ENCODE results near the gene EXOC7.
A peak's percentile ranks its signal among the peaks of the same experiment; 100 is the strongest.

The EXOC7 gene

GRCh38 chr17:76104896-76105231 lies 1.3 kb upstream of the EXOC7 start:
- DNase-seq (ENCODE audit: low spot score): no peak

GRCh38 chr17:76104140-76104895 lies 731 bp upstream of the EXOC7 start:
- Histone ChIP-seq H2AFZ (ENCODE audit: low read length) (peak overlapping the region; percentile 87), H3K4ac (ENCODE audit: low read length) (peak overlapping the region; percentile 46), H2AK5ac (ENCODE audit: low read depth, low read length) (peak overlapping the region; percentile 96), H3K14ac (ENCODE audit: low read length) (peak overlapping the region; percentile 67), H3K27ac (replicated peaks; ENCODE audit: low read length) (peak overlapping the region; percentile 68), H3K79me1 (ENCODE audit: low read depth, low read length) (peaks cover 7% of the 10 kb centered on the region), H3K27me3 (ENCODE audit: control insufficient read depth in 3 of 3, insufficient read depth in 3 of 3, low read depth in 1 of 3, low read length in 3 of 3) (no peaks in the 10 kb centered on the region), H4K91ac (ENCODE audit: low read depth, low read length, poor library complexity) (peak overlapping the region; percentile 69), H3K9ac (ENCODE audit: low read depth, low read length, poor library complexity) (peak overlapping the region; percentile 90), H2BK12ac (ENCODE audit: low read length) (peak overlapping the region; percentile 43), H2BK15ac (ENCODE audit: low read length) (peak overlapping the region; percentile 45), H4K8ac (ENCODE audit: low read depth, low read length) (peak overlapping the region; percentile 84), H3K4me1 (ENCODE audit: control insufficient read depth in 2 of 2, insufficient read depth in 1 of 2, low read depth in 1 of 2, low read length in 2 of 2) (peaks cover 5 to 12% of the 10 kb centered on the region in 2 donors), H2BK120ac (ENCODE audit: low read depth, low read length) (no peak overlapping the region), H3K36me3 (replicated peaks in 1 of 2; ENCODE audit: control insufficient read depth in 2 of 2, insufficient read depth in 2 of 2, low read length in 2 of 2) (peaks cover 9 to 34% of the 10 kb centered on the region in 2 donors), H3K4me3 (ENCODE audit: low read length in 2 of 2) (peak overlapping the region; percentile 68 to 94), H2BK5ac (ENCODE audit: low read length) (peak overlapping the region; percentile 90), H3K9me3 (replicated peaks in 1 of 2; ENCODE audit: control insufficient read depth in 2 of 2, insufficient read depth in 1 of 2, low read depth in 1 of 2, low read length in 2 of 2) (no peaks in the 10 kb centered on the region), H3K18ac (ENCODE audit: low read length) (peak overlapping the region; percentile 95), H3K23ac (ENCODE audit: low read depth, low read length, poor library complexity) (no peak overlapping the region), H3K4me2 (ENCODE audit: insufficient read depth, low read length, poor library complexity, severe bottlenecking) (peak overlapping the region; percentile 54)
- no peak for DNase-seq (ENCODE audit: low spot score)
- WGBS, 2 donors (ENCODE audit: extremely low coverage in 2 of 2, insufficient read length in 2 of 2, insufficient replicate concordance in 1 of 2): no CpG with 5 or more reads among the region's 29 CpGs

More at GRCh38 chr17:76104896-76105231, 1.3 kb upstream of the EXOC7 start:
- H3K9me3 ChIP-seq (replicated peaks in 1 of 2; ENCODE audit: control insufficient read depth in 2 of 2, insufficient read depth in 1 of 2, low read depth in 1 of 2, low read length in 2 of 2): no peaks in the 10 kb centered on the region
- no peak overlapping the region for H3K27ac ChIP-seq (replicated peaks; ENCODE audit: low read length)
- no peak overlapping the region for H2BK12ac ChIP-seq (ENCODE audit: low read length)
- no peak overlapping the region for H2AK5ac ChIP-seq (ENCODE audit: low read depth, low read length)
- no peak overlapping the region for H2AFZ ChIP-seq (ENCODE audit: low read length)
- no peak overlapping the region for H4K8ac ChIP-seq (ENCODE audit: low read depth, low read length)
- H3K18ac ChIP-seq (ENCODE audit: low read length): no peak overlapping the region
- H3K4me2 ChIP-seq (ENCODE audit: insufficient read depth, low read length, poor library complexity, severe bottlenecking): no peak overlapping the region
- no peak overlapping the region for H3K14ac ChIP-seq (ENCODE audit: low read length)
- no peak overlapping the region for H2BK15ac ChIP-seq (ENCODE audit: low read length)
- peaks cover 9 to 29% of the 10 kb centered on the region in 2 donors for H3K36me3 ChIP-seq (replicated peaks in 1 of 2; ENCODE audit: control insufficient read depth in 2 of 2, insufficient read depth in 2 of 2, low read length in 2 of 2)
- peaks cover 7% of the 10 kb centered on the region for H3K79me1 ChIP-seq (ENCODE audit: low read depth, low read length)
- H4K91ac ChIP-seq (ENCODE audit: low read depth, low read length, poor library complexity): no peak overlapping the region
- no CpG with 5 or more reads among the region's 5 CpGs for WGBS, 2 donors (ENCODE audit: extremely low coverage in 2 of 2, insufficient read length in 2 of 2, insufficient replicate concordance in 1 of 2)
- H3K4me1 ChIP-seq (ENCODE audit: control insufficient read depth in 2 of 2, insufficient read depth in 1 of 2, low read depth in 1 of 2, low read length in 2 of 2): peaks cover 5 to 12% of the 10 kb centered on the region in 2 donors
- H3K4ac ChIP-seq (ENCODE audit: low read length): no peak overlapping the region
- H3K9ac ChIP-seq (ENCODE audit: low read depth, low read length, poor library complexity): no peak overlapping the region
- no peak overlapping the region for H2BK5ac ChIP-seq (ENCODE audit: low read length)
- H3K27me3 ChIP-seq (ENCODE audit: control insufficient read depth in 3 of 3, insufficient read depth in 3 of 3, low read depth in 1 of 3, low read length in 3 of 3): no peaks in the 10 kb centered on the region
- H3K23ac ChIP-seq (ENCODE audit: low read depth, low read length, poor library complexity): no peak overlapping the region
- no peak overlapping the region for H2BK120ac ChIP-seq (ENCODE audit: low read depth, low read length)
- H3K4me3 ChIP-seq (ENCODE audit: low read length in 2 of 2): no peak overlapping the region

- Histone ChIP-seq H3K27me3 (ENCODE audit: control insufficient read depth in 3 of 3, insufficient read depth in 3 of 3, low read depth in 1 of 3, low read length in 3 of 3) (no peaks in the 10 kb centered on the region), H2BK15ac (ENCODE audit: low read length) (no peak overlapping the region), H3K4me1 (ENCODE audit: control insufficient read depth in 2 of 2, insufficient read depth in 1 of 2, low read depth in 1 of 2, low read length in 2 of 2) (peaks cover 5 to 12% of the 10 kb centered on the region in 2 donors), H3K4ac (ENCODE audit: low read length) (no peak overlapping the region), H3K36me3 (replicated peaks in 1 of 2; ENCODE audit: control insufficient read depth in 2 of 2, insufficient read depth in 2 of 2, low read length in 2 of 2) (peaks cover 9 to 43% of the 10 kb centered on the region in 2 donors), H2AK5ac (ENCODE audit: low read depth, low read length) (peak overlapping the region; percentile 41), H3K4me3 (ENCODE audit: low read length in 2 of 2) (peak overlapping the region; percentile 68 to 94), H3K9ac (ENCODE audit: low read depth, low read length, poor library complexity) (peak overlapping the region; percentile 71), H3K9me3 (replicated peaks in 1 of 2; ENCODE audit: control insufficient read depth in 2 of 2, insufficient read depth in 1 of 2, low read depth in 1 of 2, low read length in 2 of 2) (no peaks in the 10 kb centered on the region), H4K8ac (ENCODE audit: low read depth, low read length) (no peak overlapping the region), H4K91ac (ENCODE audit: low read depth, low read length, poor library complexity) (no peak overlapping the region), H3K18ac (ENCODE audit: low read length) (peak overlapping the region; percentile 18), H3K23ac (ENCODE audit: low read depth, low read length, poor library complexity) (no peak overlapping the region), H2BK12ac (ENCODE audit: low read length) (no peak overlapping the region), H3K79me1 (ENCODE audit: low read depth, low read length) (peaks cover 7% of the 10 kb centered on the region), H3K4me2 (ENCODE audit: insufficient read depth, low read length, poor library complexity, severe bottlenecking) (peak overlapping the region; percentile 89), H2BK5ac (ENCODE audit: low read length) (peak overlapping the region; percentile 45), H2AFZ (ENCODE audit: low read length) (peak overlapping the region; percentile 87), H2BK120ac (ENCODE audit: low read depth, low read length) (no peak overlapping the region), H3K27ac (replicated peaks; ENCODE audit: low read length) (no peak overlapping the region), H3K14ac (ENCODE audit: low read length) (peak overlapping the region; percentile 26)
- WGBS, 2 donors (ENCODE audit: extremely low coverage in 2 of 2, insufficient read length in 2 of 2, insufficient replicate concordance in 1 of 2): no CpG with 5 or more reads among the region's 4 CpGs
- DNase-seq (ENCODE audit: low spot score): no peak
Observed at GRCh38 chr17:76102944-76103273, 678 bp downstream of the EXOC7 start.

DNA sequence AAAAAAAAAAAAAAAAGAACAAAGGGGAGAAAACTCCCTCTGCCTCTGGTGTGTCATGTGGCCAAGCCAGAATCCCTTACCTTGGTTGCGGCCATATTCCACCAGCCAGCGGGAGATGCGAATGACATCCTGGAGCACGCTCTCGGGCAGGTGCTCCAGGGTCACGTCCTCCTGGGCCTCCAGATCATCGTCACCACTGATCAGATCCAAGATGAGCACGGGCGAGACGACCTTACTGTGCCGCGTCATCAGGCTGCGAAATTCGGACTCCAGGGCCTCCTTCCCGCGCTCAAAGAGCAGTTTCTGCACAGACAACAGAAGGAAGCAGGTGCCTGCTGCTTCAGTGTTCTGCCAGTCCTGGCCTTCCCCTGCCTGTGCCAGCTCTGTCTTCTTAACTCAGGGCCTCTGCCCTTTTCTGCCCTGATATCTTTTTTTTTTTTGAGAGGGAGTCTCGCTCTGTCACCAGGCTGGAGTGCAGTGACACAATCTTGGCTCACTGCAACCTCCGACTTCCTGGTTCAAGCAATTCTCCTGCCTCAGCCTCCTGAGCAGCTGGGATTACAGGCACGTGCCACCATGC lies 5.8 kb downstream of the EXOC7 start:
- H2BK15ac ChIP-seq (ENCODE audit: low read length): no peak overlapping the region
- no peak overlapping the region for H2AK5ac ChIP-seq (ENCODE audit: low read depth, low read length)
- no peak overlapping the region for H2BK120ac ChIP-seq (ENCODE audit: low read depth, low read length)
- no peak overlapping the region for H3K18ac ChIP-seq (ENCODE audit: low read length)
- peaks cover 6% of the 10 kb centered on the region for H3K79me1 ChIP-seq (ENCODE audit: low read depth, low read length)
- H3K36me3 ChIP-seq (replicated peaks in 1 of 2; ENCODE audit: control insufficient read depth in 2 of 2, insufficient read depth in 2 of 2, low read length in 2 of 2): peaks cover 31 to 93% of the 10 kb centered on the region in 2 donors
- H3K9me3 ChIP-seq (replicated peaks in 1 of 2; ENCODE audit: control insufficient read depth in 2 of 2, insufficient read depth in 1 of 2, low read depth in 1 of 2, low read length in 2 of 2): no peaks in the 10 kb centered on the region
- H3K4me2 ChIP-seq (ENCODE audit: insufficient read depth, low read length, poor library complexity, severe bottlenecking): no peak overlapping the region
- peak overlapping the region in 1 of 2 donors; percentile 65 for H3K4me3 ChIP-seq (ENCODE audit: low read length in 2 of 2)
- no peak for DNase-seq (ENCODE audit: low spot score)
- H2BK12ac ChIP-seq (ENCODE audit: low read length): no peak overlapping the region
- H4K91ac ChIP-seq (ENCODE audit: low read depth, low read length, poor library complexity): no peak overlapping the region
- H3K14ac ChIP-seq (ENCODE audit: low read length): no peak overlapping the region
- H3K27me3 ChIP-seq (ENCODE audit: control insufficient read depth in 3 of 3, insufficient read depth in 3 of 3, low read depth in 1 of 3, low read length in 3 of 3): no peaks in the 10 kb centered on the region
- no peak overlapping the region for H2AFZ ChIP-seq (ENCODE audit: low read length)
- no peak overlapping the region for H3K9ac ChIP-seq (ENCODE audit: low read depth, low read length, poor library complexity)
- H3K4me1 ChIP-seq (ENCODE audit: control insufficient read depth in 2 of 2, insufficient read depth in 1 of 2, low read depth in 1 of 2, low read length in 2 of 2): peaks cover 2% of the 10 kb centered on the region in 2 donors
- no peak overlapping the region for H3K4ac ChIP-seq (ENCODE audit: low read length)
- WGBS, 2 donors (ENCODE audit: extremely low coverage in 2 of 2, insufficient read length in 2 of 2, insufficient replicate concordance in 1 of 2): no CpG with 5 or more reads among the region's 19 CpGs
- H3K23ac ChIP-seq (ENCODE audit: low read depth, low read length, poor library complexity): peak overlapping the region; percentile 91
- no peak overlapping the region for H2BK5ac ChIP-seq (ENCODE audit: low read length)
- H3K27ac ChIP-seq (replicated peaks; ENCODE audit: low read length): no peak overlapping the region
- H4K8ac ChIP-seq (ENCODE audit: low read depth, low read length): no peak overlapping the region

All from neuronal stem cell (in vitro differentiated cells).